GM11168 (cell line): ENCODE data around the gene PHF20.
"Not testable (repeated sequence)": the region's sequence is repeated elsewhere in the genome, so short reads cannot be mapped to it uniquely, and the experiment has no call there.

ENCODE experiments used
- in situ Hi-C: fragments of 300-500 bp; cut with MboI; formaldehyde crosslinking; loops from one replicate; pipeline ENCODE4 v1.12.0; 2022; ENCODE audit warnings: low sequenced_read_pairs; ENCODE audit not compliant: unreplicated experiment

The PHF20 gene

DNA sequence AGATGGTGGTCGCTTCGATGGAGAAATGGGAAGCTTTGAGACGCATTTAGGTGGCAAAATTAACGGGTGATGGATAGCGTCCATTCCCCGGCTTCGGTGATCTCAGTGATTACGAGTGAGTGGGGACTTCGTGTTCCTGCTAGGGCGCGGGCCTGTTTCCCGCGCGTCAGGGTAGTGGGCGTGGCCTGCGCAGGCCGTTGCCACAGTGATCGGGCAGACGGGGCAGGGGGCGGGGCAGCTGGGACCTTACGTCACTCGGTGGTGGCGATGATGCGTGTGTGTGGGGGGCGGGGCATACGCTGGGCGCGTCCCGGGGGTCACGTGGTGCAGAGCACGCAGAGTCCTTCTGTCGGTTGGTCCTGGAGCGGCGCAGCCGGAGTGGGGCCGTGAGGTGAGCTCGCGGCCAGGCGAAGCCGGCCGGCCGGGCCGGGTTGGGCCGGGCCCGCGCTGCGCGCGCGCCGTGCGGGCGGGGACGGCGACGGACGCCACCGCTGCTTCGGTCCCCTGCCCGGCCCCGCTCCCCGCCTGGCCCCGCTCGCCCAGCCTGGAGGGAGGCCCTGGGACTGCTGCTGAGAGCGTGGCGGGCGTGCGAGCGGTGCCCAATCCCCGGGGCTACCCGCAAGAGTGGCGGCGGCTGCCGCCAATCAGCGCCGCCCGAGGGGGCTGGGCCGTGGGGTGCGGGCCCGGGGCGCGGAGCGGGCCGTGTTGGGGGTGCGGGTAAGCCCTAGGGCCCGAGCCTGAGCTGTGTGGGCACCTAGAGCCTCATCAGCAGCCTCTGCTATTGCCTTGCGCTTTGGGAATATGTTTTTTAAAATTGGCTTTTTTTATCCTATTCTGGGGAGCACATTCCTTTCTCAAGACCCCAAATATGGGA lies at the start of gene PHF20:
Gene PHF20, plus strand, starts transcription at position 327 of the 874 bp plus-strand sequence. CDS start 29,508 bp downstream, outside the sequence.
- in situ Hi-C loops = no loop called here

DNA sequence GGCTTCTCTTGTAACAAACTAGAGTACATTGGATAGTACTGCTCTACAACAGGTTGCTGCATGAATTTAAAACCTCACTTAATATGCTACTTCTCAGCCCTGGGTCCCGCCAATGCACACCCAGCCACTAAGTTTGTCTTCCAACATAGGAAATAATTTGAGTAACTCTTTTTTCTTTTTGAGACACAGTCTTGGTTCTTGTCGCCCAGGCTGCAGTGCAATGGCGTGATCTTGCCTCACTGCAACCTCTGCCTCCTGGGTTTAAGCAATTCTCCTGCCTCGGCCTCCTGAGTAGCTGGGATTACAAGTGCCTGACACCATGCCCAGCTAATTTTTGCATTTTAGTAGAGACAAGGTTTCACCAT lies 48.6 kb upstream of the PHF20 start:
- in situ Hi-C loops = not testable (repeated sequence)

DNA sequence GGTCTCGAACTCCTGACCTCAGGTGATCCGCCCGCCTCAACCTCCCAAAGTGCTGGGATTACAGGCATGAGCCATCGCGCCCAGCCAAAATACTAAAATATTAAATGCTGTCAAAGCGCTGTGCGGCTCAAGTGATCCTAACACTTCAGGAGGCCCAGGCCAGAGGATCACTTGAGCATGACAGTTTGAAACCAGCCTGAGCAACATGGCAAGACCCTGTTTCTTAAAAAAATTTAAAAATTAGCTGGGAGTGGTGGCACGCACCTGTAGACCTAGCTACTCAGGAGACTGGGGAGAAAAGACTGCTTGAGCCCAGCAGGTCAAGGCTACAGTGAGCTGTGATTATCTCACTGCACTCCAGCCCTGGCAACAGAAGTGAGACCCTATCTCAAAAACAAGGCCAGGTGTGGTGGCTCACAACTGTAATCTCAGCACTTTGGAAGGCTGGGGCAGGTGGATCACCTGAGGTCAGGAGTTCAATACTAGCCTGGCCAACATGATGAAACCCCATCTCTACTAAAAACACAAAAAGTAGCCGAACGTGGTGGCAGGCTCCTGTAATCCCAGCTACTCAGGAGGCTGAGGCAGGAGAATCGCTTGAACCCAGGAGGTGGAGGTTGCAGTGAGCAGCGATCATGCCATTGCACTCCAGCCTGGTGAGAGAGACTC lies 48.0 kb upstream of the PHF20 start:
- in situ Hi-C loops = not testable (repeated sequence)

DNA sequence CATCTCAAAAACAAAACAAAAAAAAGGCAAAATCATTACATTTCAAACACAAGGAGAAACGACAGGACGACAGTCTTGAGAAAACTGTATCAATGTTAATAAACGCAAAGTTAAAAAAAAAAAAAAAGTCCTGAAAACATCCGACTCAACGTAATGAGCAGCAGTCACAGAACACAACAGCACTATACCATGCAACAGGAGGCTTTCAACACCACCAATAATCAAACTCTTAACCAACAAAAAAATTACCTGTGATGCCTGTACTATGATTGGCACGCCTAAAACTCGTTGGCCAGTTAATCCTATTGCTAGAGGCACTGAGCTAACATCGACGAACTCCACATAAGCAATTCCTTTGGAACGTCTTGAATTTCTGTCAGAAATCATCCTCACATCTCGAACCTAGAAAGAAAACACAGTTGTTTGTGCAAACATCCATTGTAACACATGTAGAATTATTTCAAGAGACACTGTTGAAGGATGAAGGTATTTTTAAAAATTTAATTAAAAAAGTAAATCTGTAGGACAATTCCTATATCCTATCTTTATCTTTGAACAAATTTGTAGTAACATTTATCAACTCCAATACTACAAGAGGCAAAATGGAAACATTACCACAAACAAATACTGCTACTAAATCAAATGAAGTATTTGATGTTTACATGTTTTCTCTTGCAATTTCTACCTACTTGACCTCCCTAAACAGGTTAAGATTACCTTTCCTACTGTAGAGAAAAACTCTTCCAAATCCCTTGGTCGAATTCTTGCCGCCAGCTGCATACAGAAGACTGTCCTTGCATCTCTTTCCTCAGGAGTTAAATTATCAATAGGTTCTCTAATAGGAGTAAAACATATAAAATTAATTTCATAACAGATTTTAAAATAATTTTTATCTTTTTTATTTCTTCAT lies 47.2 kb upstream of the PHF20 start:
- in situ Hi-C loops = no loop called here

DNA sequence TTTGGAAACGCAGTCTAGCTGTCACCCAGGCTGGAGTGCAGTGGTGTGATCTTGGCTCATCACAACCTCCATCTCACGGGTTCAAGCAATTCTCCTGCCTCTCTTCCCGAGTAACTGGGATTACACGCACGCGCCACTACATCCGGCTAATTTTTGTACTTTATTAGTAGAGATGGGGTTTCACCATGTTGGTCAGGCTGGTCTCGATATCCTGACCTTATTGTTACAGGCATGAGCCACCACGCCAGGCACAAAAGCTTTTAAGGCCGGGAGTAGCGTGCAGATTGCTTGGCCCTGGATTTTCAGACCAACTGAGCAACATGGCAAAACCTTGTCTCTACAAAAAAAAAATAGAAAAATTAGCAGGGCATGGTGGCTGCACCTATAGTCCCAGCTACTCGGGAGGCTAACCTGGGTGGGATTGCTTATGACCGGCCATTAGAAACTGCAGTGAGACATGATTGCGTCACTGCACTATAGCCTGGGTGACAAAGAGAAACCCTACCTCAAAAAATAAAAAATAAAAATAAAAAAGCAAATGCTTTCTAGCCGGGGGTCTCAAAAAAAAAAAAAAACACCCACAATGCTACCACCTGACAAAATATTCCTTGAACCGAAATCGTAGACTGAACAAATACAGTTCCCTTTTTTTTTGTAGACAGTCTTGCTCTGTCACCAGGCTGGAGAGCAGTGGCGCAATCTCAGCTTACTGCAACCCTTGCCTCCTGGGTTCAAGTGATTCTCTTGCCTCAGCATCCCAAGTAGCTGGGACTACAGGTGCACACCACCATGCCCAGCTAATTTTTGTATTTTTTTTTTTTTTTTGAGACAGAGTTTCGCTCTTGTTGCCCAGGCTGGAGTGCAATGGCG lies 44.7 kb upstream of the PHF20 start:
- in situ Hi-C loops = no loop called here

DNA sequence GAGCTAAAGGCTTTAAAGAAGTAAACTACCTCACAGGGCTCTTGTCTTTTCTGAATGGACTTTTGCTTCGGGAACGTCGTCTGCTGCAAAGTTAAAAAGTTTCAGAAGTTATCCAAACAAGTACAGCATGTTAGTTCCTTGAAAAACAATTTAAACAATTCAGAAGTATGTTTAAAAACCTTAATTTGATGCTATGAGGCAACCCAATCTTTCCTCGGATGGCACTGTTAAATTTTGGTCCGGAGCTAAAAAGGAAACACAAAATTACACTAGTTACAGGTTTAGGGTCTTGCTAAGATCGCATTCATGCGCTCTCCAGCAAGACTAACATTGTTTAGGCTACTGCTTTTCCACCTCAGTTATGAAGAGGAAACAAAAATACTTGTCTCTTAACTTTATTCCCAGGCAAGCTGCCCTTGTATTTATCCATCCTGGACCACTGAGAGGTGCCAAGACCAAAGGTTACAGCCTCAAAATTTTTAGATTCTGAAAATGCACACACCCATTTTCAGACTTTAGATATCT lies 42.5 kb upstream of the PHF20 start:
- in situ Hi-C loops = no loop called here

DNA sequence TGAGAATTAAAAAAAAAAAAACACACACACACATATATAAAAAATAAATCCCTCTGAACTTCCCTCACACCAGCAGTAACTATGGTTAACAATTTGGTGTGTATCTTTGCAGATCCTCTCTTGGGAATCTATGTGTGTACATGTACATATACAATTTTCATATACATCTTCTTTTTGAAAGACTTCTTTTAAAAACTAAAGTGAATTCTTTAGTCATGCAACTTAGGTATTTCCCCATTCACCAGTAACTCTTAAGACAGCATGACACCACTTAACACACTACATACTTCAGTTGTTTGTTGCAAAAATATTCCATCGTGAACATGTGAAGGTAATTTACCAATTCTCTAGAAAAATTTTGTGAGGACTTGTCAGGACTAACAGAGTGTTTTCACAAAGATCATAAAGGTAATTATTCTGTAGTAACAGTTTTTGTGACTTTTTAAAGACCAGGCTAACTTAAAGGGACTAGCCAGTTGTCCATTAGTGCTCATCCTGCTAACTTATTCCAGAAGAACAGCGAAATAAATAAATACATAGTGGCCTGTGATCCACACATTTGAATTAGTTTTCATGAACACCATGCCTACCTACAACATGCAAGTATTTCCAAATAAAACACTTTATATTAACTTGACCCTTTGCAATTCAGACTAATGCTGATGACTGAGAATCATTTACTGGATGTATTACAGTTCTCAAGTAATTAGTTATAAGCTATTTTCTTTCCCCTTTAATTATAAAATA lies 41.8 kb upstream of the PHF20 start:
- in situ Hi-C loops = no loop called here

DNA sequence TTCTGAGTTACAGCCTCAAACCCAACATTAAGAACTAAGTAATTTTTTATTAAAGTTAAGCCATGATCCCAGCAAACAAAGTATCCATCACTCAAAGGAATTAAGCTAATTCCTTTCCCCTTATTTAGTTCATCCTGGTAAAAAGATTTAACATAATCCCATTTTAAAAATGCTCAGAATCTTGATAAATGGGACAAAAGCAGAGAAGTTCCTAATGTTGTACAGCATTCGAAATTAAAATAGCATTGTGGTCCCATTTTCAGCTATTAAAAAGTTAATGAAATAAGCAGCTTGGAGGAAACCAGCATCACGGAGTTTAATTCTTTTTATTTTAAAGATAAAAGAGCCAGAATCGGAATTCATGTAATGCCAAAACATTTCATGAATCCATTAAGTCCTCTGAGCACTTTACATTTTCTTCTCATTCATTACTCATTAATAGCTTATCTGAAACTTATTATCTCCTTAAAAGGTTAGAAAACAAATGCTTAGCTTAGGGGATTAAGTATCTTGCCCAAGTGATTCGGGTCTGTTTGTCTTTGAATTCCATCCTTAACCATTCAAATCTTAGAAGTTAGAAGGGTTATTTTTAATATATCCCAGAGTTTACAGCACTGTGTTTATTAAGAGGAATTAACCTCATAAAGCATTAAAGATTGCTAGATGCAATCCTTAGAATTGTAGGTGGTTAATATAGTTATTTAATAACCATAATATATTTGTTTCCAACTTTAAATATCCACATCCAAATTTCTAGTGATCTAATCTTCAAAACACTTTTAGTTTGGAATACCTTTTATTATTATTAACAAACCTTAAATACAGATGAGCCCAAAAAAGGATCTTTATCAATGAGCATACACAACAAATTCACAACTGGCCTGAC lies 41.0 kb upstream of the PHF20 start:
- in situ Hi-C loops = no loop called here

DNA sequence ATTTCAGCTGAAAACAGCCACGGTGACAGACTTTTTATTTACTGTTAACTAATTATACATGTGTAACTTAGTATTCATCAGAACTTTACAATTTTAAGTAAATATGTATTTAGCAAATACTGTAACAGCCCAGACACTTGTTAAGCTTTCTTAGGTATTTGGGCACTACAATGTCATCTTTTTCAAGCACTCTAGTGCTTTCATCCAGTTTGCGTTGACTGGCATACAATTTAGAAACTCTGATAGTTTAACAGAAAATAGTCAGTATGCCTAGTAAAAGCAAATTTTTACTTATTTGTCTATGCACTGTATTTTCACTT lies 40.4 kb upstream of the PHF20 start:
- in situ Hi-C loops = no loop called here

DNA sequence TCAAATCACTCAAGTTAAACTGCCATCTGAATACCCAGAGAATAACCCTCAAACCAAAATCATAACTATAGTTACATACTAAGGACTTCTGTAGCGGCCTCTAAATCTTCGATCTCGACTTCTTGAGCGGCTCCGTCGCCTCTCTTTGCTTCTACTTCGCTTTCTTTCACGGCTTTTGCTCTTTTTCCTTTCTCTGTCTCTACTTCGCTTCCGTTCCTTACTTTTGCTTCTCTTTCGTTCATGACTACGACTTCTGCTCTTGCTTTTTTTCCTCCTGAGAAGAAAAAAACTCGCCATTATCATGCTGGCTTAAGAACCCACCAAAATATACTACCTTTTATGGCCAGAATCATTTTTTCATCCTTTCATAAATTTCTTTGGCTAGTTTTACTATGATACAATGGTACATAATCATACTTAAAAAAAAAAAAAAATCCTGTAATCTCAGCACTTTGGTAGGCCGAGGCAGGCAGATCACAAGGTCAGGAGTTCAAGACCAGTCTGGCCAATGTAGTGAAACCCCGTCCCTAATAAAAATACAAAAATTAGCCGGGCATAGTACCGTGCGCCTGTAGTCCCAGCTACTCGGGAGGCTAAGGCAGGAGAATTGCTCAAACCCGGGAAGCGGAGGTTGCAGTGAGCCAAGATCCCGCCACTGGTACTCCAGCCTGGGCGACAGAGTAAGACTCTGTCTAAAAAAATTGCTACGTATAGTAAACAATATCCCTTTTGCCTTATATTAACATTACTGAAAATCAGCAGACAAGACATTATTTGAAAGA lies 39.8 kb upstream of the PHF20 start:
- in situ Hi-C loops = no loop called here

DNA sequence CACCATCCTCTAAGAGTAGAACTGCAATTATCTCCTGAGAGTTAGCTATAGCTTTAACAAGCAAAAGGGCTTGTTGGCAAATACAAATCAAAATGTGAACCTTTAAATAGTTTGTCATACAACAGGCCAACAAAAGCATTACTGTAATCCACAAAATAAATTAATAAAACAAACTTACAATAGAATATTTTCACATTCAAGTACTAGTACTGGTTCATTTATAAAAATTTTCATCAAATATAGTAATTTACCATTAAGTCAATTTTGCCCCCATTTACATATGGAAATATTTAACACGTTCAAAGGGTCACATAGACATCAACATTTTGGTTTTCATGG lies 39.2 kb upstream of the PHF20 start:
- in situ Hi-C loops = no loop called here

DNA sequence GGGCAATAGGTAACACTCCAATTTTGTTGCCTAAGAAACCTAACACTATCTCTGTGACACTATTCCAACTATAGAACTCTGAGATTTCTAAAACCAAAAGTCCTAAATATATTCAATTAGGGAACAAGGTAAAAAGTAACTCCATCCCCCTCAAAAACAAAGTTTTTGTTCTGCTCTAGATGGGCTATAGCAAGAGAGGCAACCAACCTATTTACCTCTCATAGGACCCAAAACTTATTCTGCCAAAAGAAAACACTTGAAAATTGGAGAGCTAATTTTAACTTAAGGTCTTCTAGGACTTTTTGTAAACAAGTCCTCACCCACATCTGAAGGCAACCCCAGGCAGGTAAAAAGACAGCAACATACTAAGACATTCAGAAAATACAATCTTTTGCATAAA lies 37.4 kb upstream of the PHF20 start:
- in situ Hi-C loops = no loop called here

DNA sequence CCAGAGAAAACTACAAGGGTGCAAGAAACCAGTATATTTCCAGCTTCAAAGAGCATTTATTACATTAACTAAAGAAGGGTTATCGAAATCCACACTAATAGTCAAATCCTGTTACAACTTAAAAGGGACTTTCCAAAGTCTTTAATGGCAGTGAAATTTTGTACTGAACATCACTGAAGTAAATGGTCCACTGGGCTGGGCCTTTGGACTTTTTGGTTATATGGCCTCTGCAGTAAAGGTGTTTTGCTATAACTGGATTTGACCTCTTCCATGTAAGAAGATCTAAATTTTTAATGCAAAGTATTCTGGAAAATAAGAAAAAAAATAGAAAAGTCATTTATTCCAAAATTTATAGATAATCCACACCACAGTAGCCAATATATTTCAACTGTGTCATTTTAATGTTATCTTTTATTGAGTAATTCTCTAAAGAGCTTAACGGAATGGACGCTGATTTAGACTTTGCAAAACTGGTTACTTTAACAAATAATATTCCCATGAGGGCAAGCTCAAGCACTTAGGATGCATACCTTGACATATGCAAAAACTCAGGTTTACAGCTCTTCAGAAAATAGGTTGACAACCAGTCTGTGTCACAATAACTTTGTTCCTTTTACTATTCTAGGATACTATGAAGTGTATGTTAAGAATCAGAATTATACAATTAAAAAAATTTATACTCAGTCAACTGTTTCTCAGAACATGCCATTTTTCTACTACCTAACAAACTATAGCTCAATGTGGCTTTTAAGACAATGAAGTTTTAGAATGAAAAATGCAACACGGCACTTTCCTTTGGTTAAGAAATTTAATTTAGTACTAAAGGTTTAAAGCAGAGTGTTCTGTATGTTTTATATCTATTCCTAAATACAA lies 36.8 kb upstream of the PHF20 start:
- in situ Hi-C loops = no loop called here

DNA sequence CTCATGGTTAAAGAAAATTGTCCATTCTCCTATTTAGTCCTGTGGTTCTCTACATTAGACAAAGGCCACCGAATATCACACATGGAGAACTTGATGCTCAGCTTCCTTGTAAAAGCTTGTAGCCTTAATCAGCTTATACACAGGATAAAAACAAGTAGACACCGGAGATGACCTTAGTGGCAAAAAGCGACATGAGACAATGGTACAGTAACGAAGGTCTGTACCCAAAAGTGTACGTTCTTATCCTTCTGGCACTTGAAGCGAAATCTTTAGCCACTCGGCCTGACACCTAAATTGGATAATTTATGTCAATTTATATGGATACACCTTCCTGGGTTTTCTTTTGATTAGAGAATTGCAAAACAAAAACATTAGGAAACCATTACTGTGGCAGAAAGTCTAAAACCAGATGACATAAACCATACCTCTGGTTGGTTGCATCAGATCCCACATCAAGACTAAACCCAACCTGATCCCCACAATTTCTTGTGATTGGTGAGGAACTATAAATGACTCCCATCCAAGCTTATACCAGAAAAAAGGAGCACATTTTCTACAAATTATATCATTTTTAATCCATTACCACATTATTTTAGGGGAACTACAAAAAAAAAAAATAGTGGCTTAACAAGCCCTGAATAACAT lies 35.9 kb upstream of the PHF20 start:
- in situ Hi-C loops = no loop called here

DNA sequence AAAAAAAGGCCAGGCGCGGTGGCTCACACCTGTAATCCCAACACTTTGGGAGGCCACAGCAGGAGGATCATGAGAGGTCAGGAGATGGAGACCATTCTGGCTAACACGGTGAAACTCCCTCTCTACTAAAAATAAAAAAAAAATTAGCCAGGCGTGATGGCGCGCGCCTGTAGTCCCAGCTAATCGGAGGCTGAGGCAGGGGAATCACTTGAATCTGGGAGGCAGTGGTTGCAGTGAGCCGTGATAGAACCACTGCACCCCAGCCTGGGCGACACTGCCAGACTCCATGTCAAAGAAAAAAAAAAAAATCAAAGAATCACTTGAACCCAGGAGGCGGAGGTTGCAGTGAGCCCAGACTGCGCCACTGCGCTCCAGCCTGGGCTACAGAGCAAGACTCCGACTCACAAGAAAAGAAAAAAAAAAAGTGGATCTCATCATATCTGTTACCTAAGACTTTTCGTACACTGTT lies 33.9 kb upstream of the PHF20 start:
- in situ Hi-C loops = no loop called here
